NCI-H1105 treated with DMSO at 0.1 percent for 48 hours (cell line): ENCODE results near the gene USF2.

Experiments
- DNase-seq: peaks from one replicate; lab custom pipeline; 2025; lab: John Stamatoyannopoulos, UW

The USF2 gene

DNA sequence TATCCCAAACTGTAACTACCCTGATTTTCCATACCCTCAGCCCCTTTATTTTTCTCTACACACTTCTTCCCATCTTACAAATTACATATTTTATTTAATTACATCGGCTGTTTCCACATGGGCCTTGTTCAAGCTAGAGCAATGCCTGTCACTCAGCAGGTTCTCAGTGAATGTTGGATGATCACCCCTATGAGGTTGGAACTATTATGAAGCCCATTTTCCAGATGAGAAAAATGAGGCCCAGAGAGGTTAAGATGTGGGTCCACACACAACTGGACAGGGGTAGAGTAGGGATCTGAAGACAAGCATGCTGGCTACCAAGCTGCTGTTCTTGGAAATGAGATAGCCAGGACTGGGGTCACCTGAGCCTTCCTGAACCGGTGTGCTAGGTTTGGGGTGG, 33.2 kb downstream of the USF2 start:
- DNase-seq = no peak

DNA sequence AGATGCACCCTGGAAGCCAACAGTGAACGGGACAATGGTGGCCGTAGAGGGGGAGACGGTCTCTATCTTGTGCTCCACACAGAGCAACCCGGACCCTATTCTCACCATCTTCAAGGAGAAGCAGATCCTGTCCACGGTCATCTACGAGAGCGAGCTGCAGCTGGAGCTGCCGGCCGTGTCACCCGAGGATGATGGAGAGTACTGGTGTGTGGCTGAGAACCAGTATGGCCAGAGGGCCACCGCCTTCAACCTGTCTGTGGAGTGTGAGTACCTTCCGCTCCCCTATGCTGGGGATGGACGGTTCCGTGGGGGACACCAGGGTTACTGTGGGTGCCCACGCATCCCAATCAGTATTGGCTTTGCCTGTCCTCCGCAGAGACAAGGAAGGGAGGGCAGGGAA, 33.7 kb downstream of the USF2 start:
- no peak for DNase-seq

DNA sequence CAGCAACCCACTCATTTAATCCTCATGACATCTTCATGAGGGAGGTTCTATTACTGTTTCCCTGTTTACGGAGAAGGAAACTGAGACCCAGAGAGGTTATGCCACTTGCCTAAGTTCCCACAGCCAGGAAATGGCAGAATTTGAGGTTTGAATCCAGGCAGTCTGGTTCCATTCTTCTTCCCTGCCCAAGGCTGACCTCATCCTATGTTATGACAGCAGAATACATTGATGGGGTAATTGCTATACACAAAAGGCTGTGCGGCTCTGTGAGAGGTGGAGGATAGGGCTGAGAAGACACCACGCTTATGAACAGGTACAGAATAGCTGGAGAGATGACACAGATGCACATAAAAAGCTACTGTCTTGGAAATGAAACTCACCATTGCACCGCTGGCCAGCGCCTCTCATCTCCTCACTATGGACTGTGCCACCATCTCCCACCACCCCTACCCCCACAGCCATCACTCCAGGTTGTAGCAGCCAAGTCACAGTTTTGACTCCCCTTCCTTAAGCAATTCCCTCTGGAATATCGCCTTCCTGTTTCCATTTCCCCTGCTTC, 34.7 kb downstream of the USF2 start:
- no peak for DNase-seq

DNA sequence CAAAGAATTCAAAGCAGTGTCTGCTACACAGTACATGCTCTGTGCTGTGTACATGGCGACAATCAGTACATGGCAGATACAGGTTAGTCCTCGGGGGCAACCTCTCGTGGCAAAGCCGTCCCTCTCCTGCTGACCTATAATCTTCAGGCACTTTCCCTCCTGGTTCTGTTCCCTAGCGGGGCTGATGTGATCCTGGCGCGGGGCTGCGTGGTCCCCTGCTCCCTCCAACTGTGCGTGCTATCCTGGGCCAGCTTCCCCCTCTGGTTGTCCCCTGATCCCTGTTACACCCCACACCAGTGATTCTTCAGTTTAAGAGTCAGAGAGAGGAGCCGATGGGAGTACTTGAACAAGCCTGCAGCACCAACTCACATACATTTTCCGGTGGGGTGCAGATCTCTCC, 35.3 kb downstream of the USF2 start:
- no peak for DNase-seq

DNA sequence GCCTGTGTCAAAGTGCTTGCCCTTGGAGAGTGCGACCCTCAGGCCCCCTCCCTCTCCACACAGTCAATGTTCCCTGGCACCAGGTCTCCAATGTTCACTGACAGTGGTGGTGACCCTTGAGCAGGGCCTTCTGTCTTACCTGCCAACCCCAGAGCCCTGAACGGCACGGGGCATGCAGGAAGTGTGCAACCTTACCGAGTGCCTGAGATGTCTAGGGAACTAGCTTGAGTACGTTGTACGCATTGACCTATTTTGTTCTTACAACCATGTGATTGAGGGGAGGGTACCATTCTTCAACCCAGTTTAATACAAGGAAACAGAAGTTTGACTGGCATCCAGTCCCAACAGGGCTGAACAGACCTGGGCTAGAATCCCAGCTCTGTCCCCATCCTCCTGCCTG, 36.4 kb downstream of the USF2 start:
- DNase-seq = no peak

DNA sequence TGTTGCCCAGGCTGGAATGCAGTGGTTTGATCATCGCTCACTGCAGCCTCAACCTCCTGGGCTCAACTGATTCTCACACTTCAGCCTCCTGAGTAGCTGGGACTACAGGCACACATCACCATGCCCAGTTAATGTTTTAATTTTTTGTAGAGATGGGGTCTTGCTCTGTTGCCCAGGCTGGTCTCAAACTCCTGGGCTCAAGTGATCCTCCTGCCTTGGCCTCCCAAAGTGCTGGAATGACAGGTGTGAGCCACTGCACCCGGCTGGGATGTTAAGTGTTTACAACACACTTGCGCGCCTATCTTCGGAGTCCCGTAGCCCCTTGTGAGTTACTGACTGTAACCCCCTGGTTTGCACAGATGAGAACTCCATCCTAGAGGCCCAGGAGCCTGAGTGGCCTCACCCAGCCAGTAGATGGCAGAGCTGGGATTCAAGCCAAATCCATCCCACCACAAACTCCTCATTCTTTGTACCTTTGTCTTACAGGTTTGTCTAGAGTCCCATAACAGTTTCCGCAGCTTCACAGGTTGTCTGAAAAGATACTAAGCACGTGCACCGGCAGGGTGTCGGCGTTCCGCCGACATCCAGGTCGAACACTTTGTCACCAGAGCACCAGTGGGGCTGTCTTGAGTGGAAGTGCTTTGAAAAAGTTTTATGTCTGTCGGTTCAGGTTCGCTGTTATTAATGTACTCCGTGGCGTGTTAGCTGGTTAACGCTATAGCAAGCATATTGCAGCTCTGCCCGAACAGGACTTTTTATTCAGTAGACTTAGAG, 37.9 kb downstream of the USF2 start:
- no peak for DNase-seq

DNA sequence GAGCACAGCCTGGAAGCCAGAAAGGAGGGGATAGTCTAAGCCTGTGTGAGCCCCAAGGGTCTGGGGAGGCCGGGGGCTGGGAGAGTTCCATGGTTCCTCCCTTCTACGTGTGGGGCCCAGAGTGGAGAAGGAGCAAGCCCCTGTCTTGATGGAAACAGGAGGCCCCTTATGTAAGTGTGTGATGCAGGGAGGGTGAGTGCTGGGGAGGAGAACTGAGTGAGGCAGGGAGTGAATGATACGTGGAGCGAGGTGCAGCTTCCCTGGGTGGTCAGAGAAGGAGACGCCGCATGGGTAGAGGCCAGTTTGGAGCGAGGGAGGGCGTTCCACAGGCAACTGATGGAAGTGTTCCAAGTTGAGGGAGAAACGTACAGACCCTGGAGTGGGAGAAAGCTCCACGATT, 39.2 kb downstream of the USF2 start:
- no peak for DNase-seq

DNA sequence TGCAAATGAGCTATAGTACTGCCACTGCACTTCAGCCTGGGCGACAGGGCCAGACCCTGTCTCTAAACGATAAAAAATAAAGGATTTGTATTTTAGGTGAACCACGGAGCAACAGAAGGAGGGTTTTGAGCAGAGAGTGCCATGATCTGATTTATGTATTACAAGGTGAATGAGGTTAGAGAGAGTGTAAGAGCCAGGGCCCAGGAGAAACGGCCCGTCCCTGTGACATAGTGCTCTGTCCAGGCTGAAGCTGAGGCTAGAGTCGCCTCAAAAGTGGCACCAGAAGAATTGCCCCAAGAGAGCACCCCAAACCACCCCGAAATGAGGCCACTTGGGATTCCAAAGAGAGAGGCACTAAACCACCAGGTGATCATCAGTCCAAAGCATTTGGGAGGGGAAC, 40.1 kb downstream of the USF2 start:
- no peak for DNase-seq

DNA sequence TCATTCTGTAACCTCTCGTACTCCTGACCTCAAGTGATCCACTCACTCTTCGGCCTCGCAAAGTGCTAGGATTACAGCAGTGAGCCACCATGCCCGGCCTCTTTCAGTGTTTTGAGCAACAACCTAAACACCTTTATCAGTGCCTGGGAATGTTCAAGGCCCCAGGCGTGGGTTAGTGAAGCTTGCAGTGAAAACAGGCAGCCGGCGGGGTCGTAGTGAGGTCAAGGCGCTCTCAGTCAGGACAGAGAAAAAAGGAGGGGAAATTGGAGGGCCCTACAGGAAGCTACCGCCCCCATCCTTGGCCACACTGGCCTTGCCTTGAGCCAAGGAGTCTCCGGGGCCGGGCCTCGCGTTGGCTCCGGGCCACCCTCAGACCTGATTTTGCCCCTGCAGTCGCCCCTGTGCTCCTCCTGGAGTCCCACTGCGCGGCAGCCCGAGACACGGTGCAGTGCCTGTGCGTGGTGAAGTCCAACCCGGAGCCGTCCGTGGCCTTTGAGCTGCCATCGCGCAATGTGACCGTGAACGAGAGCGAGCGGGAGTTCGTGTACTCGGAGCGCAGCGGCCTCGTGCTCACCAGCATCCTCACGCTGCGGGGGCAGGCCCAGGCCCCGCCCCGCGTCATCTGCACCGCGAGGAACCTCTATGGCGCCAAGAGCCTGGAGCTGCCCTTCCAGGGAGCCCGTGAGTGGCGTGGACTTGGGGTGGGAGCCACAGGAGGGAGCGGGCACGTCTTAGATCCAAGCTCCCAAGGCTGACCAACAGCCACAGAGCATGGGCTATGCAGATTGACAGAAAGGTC, 40.9 kb downstream of the USF2 start:
- DNase-seq = no peak

DNA sequence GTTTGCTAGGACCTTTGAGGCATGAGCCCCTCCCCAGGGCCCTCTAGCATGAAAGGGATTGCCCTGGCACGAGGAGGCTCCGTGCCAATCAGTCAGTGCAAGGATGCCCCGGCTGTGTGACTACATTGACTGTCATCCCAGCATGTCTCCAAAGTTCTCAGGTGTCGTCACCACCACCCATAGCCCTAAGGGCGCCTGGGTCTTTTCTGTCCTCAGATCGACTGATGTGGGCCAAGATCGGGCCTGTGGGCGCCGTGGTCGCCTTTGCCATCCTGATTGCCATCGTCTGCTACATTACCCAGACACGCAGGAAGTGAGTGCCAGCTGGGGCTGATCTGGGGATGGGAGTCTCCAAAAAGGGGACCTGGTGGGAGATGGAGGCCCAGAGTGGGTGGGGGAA, 41.6 kb downstream of the USF2 start:
- no peak for DNase-seq

DNA sequence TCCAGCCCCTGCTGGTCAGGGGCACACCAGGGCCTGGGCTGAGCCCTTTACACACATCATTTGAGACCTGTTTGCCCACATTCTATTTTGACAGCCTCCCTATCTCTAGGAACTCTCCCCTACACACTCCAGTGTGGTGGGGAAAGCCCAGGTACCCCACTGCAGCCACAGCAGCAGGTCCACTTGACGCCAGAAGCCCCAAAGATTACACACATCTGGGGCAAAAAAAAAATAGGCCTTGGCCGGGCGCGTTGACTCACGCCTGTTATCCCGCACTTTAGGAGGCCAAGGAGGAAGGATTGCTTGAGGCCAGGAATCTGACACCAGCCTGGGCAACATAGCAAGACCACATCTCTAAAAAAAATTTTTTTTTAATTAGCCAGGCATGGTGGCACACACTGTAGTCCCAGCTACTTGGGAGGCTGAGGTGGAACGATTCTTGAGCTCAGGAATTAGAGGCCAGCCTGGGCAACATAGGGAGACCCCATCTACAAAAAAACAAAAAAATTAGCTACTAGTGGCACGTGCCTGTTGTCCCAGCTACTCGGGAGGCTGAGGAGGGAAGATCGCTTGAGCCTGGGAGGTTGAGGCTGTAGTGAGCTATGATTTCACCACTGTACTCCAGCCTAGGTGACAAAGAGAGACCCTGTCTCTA, 42.2 kb downstream of the USF2 start:
- DNase-seq = no peak

DNA sequence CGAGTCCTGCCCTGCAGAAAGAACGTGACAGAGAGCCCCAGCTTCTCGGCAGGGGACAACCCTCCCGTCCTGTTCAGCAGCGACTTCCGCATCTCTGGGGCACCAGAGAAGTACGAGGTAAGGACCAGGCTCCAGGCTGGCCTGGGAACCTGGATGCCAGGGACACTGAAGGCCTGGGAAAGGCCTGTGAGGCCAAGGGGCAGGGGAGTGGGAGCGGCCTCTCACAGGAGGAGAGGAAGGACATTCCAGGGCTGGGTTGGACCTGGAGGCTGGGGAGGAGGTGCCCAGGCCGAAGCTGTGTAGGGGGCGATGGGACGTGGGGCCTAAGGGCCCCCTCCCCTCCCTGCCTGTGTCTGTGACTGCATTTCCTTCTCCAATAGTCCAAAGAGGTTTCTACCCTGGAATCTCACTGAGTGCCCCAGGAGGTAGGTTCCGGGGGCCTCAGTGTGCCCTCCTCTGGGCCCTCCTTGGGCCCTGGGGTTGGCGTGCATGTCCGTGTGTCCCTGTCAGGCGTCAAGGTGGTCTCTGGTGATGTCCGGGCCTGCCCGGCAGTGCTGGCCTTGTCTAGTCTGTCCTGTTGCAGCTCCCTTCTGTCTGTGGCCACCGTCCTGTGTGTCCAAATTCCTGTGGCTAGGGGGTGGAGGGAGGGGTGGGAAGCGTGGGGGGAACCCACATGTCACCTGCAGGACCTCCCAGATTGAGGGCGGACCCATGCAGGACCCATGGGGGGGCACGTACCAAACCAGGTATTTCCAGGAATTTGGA, 43.3 kb downstream of the USF2 start:
- no peak for DNase-seq

DNA sequence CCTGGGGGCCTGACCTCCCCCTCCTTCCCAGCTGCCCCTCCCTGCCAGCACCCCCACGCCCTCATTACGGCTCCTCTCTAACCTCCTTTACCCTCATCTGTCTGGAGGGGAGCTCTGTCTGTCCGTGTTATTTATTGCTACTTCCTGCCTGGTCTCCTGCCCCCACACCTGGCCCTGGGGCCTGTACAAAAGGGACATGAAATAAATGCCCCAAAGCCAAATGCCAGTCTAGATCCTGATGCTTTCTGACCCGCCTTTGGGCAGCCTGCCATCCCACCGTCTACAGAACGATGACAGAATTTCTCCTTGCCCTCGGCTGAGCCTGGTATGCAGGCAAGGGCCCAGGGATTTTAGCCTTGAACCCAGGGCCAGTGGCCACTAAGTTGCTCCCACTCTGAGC, 44.8 kb downstream of the USF2 start:
- no peak for DNase-seq

DNA sequence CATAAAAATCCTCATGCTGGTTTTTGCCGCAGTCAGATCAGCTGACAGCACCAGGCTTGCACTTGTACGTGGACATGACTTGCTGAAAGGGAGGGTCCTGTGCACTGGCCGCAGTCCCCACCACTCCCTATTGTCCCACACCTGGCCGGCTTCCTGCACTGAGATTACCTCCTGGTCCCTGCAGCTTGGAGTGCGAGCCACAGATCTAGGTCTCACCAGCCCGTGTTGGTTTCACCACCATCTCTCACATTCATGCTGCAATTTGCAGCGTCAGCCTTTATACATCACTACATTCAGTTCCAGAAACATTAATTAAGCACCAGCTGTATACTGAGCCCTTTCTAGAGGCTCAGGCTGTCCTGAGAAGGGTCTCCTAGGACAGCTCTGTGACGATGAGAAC, 45.3 kb downstream of the USF2 start:
- no peak for DNase-seq

DNA sequence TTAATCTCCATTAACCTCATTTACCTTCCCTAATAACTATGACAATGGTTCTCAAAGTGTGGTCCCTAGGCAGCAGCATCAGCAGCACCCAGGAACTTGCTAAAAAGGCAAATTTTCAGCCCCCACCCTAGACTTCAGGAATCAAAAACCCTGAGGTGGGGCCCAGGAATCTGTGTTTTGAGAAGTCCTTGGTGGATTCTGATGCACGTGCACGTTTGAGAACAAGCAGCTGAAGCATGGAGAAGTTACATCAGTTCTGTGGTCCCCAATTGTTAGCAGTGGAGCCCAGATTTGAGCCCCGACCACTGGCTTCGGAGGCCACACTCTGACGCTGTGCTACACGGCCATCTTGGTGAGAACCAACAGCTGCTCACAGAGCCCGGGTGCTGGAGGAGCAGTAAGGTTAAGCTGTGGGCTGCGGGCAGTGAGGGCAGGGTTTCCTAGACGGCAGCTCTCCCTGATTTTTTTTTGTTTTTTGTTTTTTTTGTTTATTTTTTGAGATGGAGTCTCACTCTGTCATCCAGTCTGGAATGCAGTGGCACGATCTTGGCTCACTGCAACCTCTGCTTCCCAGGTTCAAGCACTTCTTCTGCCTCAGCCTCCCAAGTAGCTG, 46.2 kb downstream of the USF2 start:
- DNase-seq = no peak

DNA sequence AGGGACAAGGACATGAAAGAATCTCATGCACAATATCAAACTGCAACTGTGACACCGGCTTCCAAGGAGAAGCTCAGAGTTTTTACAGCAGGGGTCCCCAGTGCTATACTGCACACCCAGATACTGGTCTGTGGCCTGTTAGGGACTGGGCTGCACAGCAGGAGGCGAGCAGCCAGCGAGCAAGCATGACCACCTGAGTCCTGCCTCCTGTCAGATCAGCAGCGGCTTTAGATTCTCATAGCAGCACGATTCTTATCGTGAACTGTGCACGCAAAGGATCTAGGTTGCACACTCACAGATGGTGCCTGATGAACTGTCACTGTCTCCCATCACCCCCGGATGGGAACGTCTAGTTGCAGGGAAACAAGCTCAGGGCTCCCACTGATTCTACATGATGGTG, 47.1 kb downstream of the USF2 start:
- DNase-seq = no peak

DNA sequence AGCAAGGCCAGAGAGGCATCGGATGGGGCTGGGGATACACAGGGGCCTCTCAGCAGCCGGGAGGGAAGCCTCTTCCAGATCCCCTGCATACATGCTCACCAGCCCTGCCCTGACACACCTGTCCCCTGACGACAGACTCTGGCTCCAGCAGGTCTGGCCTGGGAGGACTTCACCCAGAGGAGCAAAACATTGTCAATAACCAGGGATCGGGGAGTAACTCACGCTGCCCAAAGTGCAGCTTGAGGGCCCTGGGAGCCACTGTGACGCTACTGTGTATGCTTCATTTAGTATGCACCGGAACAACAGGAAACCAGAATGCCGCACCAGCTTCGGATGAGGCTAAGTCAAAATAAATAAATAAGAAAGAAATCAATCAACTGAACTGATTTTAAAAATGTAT, 47.8 kb downstream of the USF2 start:
- DNase-seq = no peak

DNA sequence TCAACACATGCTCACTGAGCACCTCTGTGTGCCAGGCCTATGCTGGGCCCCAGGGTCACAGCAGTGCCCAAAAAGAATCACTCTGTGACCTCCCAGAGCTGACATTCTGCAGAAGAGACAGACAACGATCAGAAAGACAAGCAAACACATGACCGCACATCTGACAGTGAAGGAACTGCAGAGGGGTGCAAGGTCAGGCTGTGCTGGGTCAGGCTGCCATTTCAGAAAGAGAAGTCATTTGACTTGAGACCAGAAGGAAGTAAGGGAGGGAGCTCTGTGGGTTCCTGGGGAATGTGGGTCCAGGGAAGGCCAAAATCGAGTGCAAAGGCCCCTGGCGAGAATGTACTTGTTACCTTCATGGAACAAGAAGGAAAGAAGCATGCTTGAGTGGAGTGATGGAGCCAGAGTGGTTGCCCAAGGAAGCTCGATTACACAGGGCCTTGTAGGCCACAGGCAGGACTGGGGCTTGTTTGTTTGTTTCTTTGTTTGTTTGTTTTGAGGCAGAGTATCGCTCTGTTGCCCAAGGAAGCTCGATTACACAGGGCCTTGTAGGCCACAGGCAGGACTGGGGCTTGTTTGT, 48.8 kb downstream of the USF2 start:
- DNase-seq = no peak

DNA sequence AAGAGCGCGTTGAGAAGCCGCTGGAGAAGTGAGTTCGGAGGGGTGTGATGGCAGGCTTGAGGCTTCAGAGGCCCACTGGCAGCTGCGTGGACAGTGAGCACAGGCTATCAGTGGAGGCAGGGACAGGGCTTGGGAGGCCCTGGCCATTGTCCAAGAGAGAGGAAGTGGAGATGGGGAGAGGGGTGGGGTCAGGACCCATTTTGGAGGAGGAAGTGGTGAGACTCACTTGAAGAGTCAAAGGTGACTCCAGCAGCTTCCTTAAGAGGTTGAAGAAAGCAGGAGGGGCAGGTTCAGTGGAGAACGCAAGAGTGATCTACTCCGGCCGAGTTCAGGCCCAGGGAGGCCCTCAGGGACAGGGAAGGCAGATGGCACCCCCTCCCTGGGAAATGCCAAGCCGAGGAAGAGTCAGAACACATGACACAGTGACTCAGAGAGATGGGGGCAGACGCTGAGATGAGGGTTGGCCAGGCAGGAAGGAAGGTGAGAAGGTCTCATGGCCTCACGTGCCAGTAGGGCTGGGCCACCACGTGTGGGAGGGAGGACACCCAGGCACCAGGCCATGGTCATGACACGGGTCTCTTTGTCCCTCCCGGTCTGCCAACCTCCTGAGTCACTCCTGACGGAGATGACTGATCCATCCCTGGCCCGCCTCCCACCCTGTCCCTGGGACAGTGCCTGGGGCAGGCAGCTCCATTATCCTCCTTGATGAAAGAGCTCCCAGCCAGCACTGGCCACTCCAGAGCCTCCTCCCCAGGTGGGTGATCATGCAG, 50.1 kb downstream of the USF2 start:
- no peak for DNase-seq

DNA sequence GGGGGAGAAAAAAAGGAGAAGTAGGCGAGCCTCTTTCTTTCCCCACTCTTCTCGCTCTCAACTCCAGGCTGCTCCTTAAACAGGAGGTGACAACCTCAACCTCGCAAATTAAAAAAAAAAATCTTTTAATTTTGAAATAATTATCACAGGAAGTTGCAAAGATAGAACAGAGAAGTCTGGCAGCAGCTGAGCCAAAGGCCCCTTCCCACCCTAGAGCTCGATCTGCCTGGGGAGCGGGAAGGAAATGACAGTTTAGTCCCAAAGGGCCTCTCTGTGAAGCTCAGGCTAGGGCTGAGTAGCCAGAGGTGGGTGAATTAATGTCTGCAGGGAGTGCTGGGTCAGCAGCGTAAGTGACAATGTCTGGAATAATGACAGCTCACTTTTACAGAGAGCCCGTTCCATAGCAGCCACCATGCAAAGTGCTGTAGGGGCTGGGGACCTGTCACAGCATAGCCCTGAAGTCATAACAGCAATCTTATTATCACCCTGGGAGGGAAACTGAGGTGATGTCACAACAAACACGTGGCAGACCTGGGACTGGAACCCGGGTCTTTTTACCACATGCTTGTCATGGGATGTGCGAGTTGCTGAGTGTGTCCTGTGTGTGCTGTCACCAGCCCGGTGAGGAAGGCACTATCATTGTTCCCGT, 51.4 kb downstream of the USF2 start:
- DNase-seq = no peak
